Spleen (tissue), 7 donors: ENCODE measurements around the gene NYAP2.

ENCODE experiments used
- CTCF ChIP-seq, 11 experiments: fragments of 200-600 bp in 7 of 11; fragments of 450-650 bp in 4 of 11; sonication (generic) in 4 of 11; IDR thresholded peaks in 8 of 11; conservative IDR thresholded peaks in 3 of 11; 1 replicate in 7 of 11; 2 replicates in 4 of 11; pipeline versions ENCODE4 v1.4.0 to v1.8.0; 2016 to 2021; ENCODE audit warnings: antibody characterized with exemption in 11 of 11, inconsistent platforms in 4 of 11, mild to moderate bottlenecking in 1 of 11
- POLR2A ChIP-seq, 3 donors: fragments of 450-650 bp; IDR thresholded peaks; one replicate each; pipeline ENCODE4 v1.5.1; 2017; ENCODE audit warnings: antibody characterized with exemption in 3 of 3, mild to moderate bottlenecking in 1 of 3
- POLR2AphosphoS5 ChIP-seq, 3 donors: sonication (generic); formaldehyde crosslinking; IDR thresholded peaks; one replicate each; pipeline ENCODE4 v1.5.1; 2017; ENCODE audit warnings: antibody characterized with exemption in 3 of 3
- donor health status: DM: no; HTN: no; CAD: no; lungs with moderate emphysema.
- donor health status: DM: no; HTN: no; CAD: no.
- donor health status: DM: no; HTN: no; CAD: no.

GRCh38 chr2:225534697-225535096 is 135.2 kb downstream of the NYAP2 start:
- TF ChIP-seq CTCF (IDR thresholded peaks at IDR 0.05 in 8 of 11, conservative IDR thresholded peaks at IDR 0.05 in 3 of 11) (no peak), POLR2A (IDR thresholded peaks at IDR 0.05) (no peak), POLR2AphosphoS5 (IDR thresholded peaks at IDR 0.05) (no peak)
